Activated effector memory CD4-positive, alpha-beta T cell treated with Interleukin-2 at 50 U/mL for 16 hours (primary cell): ENCODE measurements around the gene PVALEF.

ENCODE experiments used
- DNase-seq: peaks from one replicate; pipeline ENCODE4 v3.0.0-alpha.2; 2020

The PVALEF gene

GRCh38 chr17:81163703-81164370, 1.5 kb upstream of the PVALEF start:
- DNase-seq, result no peak

DNA sequence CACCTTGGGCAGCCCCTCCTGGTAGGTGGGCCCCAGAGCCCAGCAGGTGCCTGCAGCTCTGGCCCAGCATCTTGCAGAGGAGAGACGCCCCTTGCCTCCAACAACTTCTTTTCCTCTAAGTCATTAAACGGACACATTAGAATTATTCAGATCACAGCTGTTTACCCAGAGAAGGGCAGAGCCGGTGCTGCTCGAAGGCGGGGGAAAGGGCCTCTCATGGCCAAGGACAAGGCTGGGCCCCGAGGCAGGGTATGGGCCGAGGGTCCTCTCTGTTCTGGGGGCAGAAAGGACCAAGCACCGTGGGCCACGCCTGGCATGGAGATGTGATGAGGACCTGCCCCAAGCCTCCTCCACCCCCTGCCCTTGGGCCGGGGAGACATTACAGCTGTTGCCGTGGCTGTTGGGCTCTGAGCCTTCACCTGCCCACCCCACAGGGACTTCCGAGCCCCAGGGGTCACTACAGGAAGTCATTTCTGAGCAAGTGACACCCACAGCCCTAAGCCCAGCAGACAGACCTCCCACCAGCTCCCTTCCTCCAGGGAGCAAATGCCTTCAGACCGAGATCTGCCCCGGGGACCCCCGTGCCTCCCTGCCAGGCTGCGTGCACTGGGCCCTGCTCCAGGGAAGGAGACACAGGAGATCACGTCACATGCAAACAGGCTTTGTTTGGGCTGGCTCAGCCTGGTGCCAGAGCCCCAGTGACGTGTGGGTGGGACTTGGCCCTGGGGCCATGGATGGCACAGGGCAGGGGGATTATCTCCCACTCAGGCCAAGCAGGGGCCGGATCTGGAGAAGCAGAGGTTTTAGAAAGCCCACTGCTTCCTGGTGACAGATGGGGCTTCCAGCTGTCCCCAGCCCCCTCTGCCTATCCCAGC, 699 bp upstream of the PVALEF start:
- DNase-seq, result no peak

DNA sequence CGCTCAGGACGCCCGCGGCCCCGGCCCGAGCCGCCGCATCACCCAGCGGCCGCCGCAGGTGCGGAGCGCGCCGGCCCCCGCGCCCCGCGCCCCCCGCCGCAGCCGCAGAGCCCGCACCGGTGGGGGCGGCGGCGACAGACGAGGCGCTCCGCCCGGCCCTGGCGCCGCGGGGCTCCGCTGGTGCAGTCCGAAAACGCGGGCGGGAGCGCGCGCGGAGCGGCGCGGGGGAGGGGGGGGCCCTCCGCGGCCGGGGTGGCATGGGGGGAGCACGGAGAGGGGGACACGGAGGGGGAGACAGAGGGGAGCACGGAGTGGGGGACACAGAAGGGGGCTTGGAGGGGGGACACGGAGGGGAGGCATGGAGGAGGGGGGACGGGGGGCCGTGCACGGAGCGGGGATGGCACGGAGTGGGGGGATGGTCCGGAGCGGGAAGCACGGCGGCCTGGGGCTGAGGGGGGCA, 756 bp downstream of the PVALEF start, which contains the start of gene AATK:
Gene AATK, minus strand, starts transcription at position 189 of the 460 bp plus-strand sequence. CDS start 229 bp downstream, outside the sequence.
- DNase-seq, result no peak

DNA sequence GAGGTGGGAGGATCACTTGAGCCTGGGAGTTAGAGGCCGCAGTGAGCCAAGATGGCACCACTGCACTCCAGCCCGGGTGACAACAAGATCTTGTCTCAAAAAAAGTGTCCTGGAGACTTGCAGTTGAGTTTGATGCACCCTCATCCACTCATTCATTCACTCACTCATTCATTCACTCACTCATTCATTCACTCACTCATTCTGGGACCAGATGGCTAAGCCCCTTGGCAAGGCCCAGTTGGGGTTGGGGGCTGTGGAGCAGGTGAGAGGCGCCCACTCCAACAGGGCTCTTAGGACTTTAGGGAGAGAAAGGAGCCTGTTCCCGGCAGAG, 1.9 kb downstream of the PVALEF start:
- no peak for DNase-seq

GRCh38 chr17:81167638-81168037, 2.3 kb downstream of the PVALEF start:
- no peak for DNase-seq

DNA sequence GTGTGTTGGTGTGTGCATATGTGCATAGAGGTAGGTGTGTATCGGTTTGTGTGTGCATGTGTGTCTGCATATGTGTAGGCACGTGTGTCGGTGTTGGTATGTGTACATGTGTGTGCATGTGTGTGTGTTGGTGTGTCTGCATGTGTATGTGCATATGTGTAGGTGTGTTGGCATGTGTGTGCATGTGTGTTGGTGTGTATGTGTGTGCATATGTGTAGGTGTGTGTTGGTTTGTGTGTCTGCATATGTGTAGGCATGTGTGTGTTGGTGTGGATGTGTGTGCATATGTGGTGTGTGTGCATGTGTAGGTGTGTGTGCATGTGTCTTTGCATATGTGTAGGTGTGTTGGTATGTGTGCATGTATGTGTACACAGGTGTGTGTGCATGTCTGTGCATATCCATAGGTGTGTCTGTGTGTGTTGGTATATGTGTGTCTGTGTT, 4.6 kb downstream of the PVALEF start:
- DNase-seq, result no peak

GRCh38 chr17:81170727-81171494, 5.6 kb downstream of the PVALEF start:
- no peak for DNase-seq

GRCh38 chr17:81171941-81172340, 6.6 kb downstream of the PVALEF start:
- no peak for DNase-seq

DNA sequence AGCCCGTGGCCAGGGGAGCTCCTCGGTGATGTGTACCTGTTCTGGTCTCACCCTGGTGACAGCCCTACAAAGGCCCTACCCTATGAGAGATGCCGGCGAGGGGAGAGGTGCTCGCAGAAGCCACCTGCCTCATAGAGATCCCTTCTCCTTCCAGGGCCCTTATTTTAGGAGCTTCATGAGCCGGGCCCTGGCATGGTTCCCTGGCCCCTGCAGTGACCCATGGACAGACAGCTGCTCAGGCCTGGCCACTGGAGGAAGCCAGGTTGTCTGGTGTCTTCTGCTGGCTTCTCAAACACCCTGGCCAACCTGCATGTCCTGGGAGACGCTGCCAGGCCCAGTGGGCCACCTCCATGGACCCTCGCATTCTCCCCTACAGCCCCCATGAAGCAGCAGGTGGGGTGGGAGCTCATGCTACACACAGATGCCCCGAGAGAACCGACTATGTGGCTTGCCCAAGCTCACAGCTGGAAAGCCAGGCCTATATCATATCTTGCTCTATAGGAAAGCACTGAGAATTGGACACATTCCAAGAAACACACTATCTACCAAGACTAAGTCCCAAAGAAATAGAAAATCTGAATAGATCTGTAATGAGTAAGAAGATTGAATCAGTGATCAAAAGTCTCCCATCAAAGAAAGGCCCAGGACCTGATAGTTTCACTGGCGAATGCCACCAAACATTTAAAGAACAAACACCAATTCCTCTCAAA, 7.9 kb downstream of the PVALEF start:
- DNase-seq, result no peak

- no peak for DNase-seq
These were observed 8.5 kb downstream of the PVALEF start for GRCh38 chr17:81173762-81174155.

DNA sequence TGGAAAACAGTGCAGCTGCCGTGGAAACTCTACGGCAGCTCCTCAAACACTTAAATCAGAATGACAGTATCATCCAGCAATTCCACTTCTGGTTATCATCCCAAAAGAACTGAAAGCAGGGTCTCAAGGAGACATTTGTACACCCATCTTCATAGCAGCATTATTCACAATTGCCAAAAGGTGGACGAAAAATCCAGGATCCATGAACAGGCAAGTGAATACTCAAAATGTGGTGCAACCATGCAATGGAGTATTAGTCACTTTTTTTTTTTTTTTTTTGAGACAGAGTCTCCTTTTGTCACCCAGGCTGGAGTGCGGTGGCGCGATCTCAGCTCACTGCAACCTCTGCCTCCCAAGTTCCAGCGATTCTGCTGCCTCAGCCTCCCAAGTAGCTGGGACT, 11.4 kb downstream of the PVALEF start:
- DNase-seq, result no peak

DNA sequence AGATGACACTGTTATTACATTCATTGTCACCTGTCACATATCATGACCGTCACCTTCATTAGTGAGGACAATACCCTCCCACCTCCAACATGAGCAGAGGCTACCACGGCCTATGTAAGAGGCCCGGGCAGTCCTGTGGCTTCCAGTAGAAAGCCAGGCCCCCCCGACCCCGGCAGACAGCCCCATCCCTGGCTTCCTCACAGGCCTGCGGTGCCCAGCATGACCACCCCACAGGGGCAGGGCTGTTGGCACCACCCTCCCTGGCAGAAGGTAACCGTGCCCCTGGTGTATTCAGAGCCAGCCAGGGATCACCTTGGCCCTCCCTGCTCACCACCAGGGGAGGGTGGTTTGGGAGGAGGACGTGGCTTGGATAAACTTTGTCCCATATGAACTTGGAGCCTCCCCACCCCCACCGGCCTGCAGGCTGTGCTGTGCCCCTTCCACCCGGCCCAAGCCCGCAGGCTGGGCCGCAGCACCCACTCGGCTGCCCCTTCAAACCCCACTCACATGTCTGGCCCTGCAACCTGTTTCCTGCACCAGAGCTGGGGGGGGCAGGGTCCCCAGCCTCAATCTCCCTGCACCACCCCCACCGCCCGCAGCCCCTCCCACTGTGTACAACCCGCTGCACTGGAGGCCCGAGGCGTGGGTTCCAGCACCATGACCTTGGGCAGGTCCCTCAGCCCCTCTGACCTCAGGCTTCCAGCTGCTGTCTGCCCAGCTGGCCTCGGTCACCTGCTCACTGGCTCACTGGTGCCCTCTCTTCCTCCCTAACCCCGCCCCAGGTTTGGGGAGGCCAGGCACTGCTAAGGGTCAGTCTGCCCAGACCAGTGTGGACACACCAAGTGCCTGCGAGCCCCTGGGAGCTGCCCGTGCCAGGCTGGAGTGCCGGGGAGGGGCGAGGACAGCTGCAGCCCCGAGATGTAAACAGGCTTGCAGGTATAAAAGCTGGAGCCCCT, 13.1 kb downstream of the PVALEF start:
- no peak for DNase-seq

DNA sequence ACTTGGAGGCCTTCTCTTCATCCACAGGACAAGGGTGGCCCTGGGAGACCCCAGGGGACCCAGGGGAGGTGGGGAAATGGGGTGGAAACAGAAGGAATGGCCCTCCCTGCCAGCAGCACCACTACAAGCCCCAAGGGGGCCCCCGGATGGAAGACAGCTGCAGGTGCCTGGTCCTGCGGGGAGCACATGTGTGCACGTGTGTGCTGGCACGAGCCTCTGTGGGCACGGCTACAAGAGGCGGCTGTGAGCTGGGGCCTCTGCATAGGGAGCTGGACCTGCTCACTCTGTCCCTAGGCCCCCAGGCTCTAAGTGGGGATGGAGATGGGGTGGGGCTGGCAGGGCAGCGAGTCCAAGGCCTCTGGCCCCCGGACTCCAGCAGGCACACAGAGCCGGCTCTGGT, 13.9 kb downstream of the PVALEF start:
- DNase-seq, result no peak

DNA sequence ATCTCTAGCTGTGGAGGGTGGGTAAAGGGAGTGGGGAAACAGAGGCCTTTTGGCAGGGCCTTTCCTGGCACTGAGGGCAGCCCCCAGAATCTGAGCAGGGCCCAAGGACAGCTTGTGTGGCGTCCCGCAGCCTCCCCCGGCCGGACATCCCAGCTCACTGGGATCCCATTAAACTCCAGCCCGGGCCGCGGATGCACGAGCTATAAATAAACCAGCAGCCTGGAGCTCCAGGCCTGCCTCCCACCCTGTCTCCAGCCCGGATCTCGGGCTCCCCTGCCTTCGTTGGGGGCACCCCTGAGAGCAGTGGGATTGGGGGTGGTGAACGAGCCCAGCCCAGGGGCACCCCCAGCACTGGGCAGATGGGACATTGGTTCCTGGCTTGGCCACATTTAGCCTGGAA, 14.6 kb downstream of the PVALEF start:
- no peak for DNase-seq

DNA sequence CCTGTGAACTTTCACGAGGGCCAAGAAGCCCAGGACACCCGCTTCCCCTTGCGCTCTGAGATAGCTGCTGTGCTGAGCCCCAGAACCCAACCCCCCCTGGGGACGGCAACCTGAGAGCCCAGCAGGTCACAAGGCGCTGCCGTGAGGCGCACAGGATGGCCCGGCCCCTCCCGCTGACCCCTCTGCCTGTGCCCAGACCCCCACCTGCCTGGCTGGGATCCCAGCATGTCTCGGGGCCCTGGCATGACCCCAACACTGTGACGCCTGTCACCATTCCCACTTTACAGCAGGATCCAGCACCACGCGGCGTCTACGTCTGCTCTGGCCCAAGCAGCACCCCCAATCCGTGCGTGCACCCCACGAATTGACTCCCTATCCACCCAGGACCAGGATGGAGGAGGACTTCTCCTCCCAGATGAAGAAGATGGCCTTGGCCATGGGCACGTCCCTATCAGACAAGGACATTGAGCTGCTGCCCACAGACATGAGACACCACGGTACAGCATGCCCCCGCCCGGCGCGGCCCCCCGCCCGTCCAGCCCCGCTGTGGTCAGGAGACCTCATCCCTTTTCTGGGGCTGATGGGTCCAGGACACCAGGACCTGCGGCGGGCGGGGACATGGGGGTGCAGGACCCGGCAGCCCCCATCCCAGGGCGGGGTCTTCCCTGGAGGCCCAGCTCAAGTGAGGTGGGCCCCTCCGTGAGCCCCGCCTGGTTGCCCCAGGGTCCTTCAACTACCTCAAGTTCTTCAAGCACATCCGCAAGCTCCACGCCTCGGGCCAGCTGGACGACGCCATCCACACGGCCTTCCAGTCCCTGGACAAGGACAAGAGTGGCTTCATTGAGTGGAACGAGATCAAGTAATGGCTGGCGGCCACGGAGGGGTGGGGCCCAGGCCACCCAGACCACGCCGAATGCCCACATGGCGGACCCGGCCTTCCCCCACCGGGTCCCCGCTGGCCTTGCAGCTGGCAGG, 15.8 kb downstream of the PVALEF start:
- DNase-seq, result no peak

GRCh38 chr17:81181811-81182185, 16.5 kb downstream of the PVALEF start:
- DNase-seq, result no peak

- no peak for DNase-seq
These were observed 17.3 kb downstream of the PVALEF start for GRCh38 chr17:81182596-81182995.

DNA sequence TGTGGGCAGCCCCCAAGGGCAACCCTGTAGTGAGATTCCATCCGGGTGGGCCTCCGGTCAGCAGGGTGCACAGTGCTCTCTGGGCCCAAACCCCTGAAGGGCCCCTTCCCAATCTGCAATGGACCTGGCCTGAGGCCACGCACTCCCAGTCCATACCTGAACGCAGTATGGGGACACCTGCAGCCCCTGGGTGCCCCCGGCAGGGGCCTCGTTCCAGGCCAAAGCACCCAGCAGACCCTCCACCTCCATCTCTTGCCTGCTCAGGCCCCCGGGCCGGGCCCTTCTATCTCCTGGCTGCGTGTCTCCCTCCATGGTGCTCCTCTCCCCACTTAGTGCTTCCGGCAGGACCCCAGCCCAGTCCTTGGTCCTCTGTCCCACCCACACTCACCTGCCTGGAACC, 18.0 kb downstream of the PVALEF start:
- DNase-seq, result no peak

- DNase-seq, result no peak
These were observed 18.5 kb downstream of the PVALEF start for GRCh38 chr17:81183807-81184206.

- DNase-seq, result no peak
These were observed 19.2 kb downstream of the PVALEF start for GRCh38 chr17:81184555-81184954.
